ENCODE results near the gene FAM131A.

The FAM131A gene

DNA sequence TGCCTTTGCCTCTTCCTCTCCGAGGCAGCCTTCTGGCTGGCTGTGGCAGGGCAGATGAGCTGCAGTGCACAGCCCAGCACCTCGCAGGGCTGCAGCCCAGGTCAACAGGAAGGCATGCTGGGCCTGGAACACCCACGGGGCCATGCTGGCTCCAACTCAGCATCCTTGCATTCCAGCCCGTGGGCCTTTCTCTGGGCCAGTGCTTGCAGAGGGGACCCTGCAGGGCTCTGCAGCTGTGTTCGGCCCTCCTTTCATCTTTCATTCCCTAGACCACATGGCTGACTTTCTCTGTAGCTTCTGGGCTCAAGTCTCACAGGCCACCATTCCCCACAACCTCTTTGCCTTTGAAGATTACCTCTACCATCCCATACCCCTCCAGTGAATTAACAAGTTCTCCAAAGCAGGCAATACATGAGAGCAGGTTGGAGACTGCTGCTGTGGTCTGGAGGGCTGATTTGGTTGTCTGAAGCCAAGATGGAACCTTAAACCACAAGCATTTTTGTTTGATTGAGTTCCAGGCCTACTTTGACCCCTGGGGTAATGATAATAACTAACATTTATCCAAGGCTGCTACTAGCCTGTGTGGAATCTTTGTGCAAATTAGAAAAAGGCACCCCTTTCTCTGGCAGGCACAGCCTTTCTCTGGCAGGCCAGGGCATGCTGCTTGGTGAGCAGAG, 5.9 kb downstream of the FAM131A start:
- DNase-seq, result no peak

DNA sequence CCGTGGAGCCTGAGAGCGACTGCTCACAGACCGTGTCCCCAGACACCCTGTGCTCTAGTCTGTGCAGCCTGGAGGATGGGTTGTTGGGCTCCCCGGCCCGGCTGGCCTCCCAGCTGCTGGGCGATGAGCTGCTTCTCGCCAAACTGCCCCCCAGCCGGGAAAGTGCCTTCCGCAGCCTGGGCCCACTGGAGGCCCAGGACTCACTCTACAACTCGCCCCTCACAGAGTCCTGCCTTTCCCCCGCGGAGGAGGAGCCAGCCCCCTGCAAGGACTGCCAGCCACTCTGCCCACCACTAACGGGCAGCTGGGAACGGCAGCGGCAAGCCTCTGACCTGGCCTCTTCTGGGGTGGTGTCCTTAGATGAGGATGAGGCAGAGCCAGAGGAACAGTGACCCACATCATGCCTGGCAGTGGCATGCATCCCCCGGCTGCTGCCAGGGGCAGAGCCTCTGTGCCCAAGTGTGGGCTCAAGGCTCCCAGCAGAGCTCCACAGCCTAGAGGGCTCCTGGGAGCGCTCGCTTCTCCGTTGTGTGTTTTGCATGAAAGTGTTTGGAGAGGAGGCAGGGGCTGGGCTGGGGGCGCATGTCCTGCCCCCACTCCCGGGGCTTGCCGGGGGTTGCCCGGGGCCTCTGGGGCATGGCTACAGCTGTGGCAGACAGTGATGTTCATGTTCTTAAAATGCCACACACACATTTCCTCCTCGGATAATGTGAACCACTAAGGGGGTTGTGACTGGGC, 7.3 kb downstream of the FAM131A start:
- DNase-seq, result no peak

DNA sequence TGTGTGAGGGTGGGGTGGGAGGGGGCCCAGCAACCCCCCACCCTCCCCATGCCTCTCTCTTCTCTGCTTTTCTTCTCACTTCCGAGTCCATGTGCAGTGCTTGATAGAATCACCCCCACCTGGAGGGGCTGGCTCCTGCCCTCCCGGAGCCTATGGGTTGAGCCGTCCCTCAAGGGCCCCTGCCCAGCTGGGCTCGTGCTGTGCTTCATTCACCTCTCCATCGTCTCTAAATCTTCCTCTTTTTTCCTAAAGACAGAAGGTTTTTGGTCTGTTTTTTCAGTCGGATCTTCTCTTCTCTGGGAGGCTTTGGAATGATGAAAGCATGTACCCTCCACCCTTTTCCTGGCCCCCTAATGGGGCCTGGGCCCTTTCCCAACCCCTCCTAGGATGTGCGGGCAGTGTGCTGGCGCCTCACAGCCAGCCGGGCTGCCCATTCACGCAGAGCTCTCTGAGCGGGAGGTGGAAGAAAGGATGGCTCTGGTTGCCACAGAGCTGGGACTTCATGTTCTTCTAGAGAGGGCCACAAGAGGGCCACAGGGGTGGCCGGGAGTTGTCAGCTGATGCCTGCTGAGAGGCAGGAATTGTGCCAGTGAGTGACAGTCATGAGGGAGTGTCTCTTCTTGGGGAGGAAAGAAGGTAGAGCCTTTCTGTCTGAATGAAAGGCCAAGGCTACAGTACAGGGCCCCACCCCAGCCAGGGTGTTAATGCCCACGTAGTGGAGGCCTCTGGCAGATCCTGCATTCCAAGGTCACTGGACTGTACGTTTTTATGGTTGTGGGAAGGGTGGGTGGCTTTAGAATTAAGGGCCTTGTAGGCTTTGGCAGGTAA, 8.1 kb downstream of the FAM131A start:
- no peak for DNase-seq

DNA sequence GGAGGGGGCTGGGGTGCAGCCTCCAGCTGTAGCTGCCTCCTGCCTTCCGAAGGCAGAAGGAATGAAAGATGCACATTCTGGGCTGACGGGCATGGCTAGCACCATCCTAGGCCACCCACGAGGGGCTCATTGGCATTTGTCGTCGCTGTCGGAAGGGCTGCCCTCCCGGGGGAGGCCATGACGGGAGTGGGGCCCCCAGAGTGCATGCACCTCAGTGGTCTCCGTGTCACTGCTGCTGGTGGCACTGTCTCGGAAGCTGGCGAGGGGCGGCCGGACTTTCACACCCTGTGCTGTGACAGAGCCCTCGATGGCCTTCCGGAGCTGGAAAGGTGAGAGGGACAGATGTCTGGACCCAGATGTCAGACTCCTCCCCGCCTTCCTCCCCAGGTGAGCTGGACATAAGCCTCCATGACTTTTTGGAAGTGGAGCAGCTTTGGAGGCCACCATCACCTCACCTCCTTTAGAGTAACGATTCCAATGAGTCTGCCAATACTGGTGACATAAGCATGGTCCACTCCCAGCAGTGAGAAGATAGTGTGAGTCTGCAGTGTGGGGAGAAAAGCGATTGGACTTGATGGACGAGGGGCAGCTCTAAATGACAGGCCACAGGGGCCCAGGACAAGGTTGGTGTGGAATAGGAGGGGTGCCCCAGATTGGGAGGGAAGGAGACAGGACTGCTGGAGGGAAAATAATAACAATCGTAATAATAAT, 9.2 kb downstream of the FAM131A start:
- no peak for DNase-seq

DNA sequence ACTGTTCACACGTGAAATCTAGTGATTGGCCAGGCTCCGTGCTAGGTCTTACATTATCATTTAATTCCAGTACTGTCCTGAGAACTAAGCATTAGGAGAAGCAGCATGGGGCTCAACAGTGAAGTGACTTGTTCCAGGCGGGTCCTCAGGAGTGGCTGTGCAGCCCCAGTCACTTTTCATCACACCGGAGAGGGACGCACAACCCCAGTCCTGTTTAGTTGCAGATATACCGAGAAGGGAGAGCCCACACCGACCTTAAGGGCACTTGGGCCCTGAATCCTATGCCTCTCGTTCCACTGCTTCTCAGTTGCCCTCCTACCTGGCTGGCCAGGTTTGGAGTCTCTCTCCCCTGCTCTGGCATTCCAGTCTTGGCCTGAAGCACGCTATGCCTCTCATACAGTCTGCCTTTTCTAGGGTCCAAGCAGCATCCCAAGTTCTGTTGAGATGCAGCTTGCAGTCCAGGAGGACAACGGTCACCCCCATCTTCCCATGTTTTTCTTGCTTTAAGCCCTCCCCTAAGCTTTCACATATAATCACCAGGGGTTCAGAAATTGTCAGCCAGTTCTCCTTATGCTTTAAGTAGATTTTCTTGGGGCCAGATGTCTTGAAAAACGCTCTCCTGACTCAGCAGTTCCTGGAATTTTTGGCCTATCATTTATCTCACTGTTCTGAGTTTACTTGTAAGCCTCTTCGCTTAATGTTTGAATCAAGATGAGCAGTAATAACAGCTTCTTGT, 10.1 kb downstream of the FAM131A start:
- DNase-seq, result no peak

DNA sequence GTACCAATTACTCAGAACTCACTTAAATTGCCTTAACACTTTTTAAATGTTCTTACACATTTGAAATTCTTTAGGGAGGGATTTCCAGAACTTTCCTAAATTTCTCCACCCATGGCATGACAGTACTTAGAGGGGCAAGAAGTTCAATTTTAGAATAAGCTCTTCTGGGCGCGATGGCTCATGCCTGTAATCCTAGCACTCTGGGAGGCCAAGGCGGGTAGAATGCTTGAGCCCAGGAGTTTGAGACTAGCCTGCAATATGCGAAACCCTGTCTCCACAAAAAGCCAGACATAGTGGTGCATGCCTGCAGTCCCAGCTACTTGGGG, 10.6 kb downstream of the FAM131A start:
- DNase-seq, result no peak

DNA sequence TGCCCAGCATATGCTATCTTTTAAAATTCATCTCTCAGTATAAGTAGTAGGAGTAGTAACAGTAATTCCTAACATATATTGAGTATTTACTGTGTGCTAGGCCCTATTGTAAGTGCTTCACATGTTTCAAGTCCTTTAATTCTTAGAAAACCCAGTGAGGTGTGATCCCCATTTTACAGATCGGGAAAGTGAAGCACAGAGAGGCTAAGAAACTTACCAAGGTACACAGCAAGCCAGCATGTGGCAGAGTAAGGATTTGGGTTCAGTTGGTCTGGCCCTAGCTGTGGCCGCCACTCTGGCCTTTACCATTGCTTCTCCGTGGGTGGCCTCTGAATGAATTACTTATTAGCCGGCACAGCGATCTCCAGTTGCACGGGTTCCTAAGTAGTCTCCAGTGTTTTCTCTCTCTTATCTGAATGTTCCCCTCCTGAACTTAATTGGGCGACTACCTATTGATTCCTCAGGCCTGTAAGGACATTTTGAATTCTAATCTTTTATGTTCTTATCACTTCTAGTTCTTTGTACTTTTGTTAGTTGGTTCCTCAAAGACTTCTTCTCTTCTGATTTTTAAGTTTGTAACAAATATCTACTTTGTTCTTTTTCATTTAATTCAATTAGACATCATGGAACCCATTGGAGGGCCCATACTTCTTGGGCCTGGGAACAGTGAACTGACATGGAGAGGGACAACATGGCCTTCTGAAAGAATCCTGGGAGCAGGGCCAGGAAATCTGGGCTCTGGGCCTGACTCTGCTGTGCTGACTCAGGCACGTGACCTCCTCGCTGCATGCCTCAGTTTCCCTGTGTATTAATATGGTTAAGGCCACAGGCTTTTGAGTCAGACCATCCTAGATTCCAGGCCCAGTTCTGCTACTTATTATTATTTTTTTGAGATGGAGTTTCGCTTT, 12.4 kb downstream of the FAM131A start:
- DNase-seq, result no peak

DNA sequence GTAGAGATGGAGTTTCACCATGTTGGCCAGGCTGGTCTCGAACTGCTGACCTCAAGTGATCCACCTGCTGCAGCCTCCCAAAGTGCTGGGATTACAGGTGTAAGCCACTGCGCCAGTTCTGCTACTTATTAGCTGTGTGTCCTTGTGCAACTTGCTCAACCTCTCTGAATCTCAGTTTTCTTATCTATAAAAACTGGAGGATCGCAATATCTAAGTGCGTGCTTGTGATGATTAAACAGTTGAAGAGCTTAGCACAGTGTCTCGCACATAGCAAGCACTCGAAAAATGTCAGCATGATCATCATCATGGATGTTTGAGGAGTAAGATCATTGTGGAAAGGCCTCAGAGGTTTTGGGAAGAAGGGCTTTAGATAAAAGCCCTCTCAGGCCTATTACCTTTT, 13.2 kb downstream of the FAM131A start:
- no peak for DNase-seq

DNA sequence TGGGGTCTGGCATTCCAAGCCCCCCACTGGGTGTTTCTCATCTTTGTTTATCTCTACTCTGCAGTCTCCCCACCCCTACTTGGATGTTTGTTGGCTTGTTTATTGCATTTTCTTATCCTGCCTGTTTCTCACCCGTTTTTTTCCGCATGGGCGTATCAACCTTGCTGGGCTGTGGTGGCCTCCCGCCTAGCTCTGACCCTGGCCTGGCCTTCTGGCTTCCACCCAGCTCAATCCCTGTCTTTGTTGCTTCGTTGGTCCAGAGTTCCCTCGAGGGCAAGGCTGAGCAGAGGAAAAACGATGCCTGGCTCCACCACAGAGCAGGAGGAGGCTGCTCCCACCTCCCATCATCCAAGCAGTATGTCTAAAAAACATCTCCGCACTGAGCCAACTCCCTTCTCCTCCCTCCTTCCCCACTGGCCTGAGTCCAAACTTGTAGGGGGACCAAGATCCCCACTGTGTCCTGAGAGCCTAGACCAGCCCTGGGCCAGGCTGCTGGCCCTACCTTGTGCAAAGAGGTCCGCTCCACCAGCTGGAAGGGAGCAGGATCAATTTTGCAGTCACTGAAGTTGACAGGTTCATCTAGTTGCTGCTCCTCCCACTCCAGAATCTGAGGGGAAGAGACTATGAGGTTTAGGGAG, 14.2 kb downstream of the FAM131A start:
- no peak for DNase-seq

DNA sequence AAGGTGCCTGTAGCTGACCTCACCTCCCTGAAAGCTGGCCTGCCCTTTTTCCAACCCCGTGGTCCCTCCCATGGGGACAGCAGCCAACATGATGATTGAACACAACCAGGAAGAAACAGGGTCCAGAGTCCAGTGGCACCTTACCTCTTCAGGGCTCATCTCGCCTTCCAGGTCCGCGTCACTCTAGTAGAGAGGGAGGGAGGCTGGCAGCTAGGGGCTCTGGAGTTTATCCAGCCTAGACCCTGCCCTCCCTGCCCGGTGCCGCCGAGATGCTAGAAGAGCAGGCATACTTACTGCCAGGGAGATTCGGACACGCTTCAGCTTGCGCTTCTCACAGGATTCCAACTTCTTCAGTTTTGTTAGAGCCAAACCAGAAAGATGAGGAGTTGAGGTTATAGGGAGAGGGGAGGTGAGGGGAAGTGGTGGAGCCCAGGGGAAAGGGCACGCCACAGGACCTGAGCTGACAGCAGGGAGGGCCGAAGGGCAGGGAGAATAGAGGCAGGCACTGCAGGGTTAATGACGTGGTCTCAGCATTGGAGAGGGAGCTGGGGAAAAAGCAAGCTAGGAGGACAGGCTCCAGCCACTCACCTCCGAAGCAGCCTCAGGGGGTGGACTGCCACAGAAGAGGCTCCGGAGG, 14.9 kb downstream of the FAM131A start:
- no peak for DNase-seq

DNA sequence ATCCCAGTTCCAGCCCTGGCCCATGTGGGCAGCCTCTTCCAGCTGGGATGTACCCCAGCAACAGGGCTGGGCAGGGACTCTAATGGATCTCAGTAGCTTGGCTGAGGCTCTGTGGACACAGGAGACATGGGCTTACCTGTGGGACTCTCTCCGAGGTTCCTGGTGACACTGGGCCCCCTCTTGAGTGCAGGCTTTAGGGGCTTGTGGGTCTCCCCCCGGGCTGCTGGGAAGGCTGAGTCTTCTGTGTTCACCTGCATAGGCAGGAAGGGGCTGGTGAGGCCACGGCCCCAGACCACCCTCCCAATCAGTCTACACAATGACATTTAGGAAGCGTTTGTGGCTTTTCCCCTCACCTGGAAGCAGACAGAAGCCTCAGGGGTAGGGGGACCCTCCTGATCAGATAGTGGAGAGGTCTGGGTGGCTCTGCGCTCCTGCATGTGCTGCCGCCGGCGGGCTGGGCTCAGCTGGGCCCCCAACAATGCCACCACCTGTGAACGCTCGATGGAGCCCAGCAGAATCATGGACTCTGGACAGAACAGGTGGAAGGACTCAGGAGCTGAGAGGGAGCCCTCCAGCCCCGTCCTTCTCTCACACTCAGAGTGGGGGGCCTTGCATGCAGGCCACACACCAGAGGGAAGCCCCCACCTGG, 15.6 kb downstream of the FAM131A start:
- no peak for DNase-seq

DNA sequence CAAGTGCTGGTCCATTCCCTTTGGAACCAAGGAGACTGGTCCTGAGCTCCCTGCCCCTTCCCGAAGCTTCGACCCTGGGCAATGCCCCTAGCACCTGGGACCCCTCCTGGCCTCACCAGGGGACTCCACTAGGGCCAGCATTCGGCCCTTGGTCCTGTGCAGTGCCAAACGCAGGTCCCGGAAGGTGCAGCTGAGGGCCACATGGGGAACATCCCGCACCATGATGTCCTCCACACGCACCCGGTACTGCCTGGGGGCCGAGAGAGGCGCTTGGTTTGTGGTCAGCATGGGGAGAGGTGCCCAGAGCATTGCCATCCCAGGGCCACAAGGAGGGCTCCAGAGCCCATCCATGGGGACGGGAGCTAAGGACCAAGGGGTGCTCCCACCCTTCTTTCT, 16.1 kb downstream of the FAM131A start:
- DNase-seq, result no peak

DNA sequence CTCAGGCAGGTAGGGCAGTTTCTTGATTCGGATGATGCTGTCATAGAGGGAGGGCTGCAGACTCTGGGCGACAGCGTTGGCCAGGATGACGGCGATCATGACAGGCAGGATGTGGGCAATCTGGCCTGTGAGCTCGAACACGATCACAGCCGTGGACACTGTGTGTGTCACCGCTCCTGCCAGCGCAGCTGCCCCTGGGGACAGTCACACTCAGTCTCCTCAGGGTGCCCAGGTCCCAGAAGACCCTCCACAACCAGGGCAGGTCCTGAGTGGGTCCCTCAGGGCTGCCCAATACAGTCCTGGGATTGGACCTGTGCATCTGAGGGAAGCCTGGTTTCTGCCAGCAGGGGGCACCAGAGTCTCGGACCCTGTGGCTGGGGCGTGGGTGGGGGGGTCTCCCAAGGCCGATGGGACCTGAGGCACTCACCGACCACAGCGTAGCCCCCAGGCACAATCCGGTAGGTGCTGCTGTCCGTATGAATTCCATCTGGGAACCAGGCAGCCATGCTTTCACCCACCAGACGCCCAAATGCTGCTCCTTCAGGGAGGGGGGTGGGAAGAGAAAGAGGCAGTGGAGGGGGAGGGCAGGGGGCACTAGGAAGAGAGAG, 16.8 kb downstream of the FAM131A start:
- peak; percentile 79 to 81 for DNase-seq

DNA sequence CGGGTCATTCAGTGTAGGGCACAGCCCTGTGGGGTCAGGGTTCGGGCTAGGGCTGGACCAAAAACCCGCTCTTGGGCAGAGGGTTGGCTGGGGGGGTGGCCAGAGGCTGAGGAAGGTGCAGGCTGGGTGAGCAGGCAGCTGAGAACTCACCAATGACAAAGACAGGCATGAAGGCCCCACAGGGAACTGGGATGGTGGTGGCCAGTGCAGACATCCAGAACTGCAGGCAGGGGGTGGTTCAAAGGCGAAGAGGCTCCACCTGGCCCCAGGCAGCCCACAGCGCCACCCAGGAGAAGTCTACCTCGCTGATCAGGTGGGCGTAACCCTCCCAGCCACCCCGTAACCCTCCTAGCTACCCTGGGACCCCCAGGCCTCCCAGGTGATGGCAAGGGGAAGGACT, 17.4 kb downstream of the FAM131A start:
- DNase-seq, result no peak

DNA sequence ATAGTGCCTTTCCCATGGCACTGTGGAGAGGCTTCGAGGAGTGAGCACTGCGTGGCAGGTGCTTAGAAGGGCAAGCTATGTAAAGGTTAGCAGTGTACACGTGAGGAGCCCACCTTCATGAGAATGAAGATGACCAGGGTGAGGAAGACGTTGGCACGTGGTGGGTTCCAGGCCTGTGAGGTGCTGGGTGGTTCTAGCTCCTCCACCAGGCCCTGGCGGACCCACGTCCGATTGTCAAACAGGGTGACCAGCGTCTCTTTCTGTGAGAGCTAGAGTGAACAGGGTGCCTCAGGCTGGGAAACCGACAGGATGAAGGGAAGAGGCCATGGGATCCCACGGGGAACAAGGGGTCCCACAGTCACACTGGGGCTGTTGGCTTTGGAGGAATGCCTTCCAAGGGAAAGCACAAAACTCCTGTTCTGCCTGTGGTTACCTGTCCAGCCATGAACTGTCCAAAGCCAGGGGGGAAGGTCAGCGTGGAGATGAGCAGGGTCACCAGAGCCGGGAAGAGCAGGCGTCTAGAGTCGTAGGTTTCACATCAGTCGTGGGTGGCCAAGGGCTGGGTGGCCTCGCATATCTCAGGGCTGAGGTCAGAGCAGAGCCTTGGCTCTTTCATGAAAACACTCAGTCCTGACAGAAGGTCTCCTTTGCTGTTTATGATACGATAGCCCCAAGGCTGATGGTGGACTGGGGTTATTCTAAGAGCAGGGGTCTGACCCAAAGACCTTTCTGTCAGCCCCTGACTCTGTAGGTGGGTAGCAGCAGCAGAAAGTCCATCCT, 18.1 kb downstream of the FAM131A start:
- DNase-seq, result no peak

DNA sequence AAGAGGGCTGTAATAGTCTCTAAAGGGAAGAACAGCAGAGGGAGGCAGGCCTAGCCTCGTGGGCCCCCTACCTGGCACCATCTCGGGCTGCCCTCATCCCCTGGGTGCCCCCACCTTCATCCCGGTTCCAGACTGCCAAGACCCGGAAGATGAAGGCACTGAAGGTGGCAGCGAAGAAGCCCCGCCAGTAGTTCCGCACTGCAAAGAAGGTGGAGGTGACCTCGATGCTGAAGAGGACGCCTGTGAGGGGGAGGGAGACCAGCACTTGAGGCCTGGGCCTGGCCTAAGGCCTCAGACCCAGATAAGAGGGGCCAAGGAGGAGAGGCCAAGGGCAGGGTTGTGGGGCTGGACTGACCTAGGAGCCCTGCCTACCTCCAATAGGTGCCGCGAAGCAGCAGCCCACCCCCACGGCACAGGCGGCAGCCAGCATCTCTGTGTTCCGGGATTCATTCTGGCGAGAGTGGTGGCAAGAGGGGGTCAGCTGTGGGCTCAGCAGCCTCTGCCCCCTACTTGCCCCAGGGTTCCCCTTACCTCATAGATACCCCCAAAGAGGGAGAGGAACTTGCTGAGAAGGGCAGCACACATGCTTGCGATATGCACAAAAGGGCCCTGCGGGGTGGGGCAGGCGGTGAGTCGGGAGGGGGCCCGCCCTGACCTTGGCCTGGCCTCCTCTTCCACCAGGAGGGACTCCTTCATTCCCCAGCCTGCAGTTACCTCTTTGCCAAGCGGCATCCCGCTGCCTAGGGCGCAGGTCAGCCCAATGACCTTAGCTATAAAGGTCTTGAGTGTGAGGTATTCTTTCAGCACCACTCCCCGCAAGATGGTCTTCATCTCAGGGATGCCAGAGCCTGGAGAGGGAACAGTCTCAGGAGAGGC, 20.1 kb downstream of the FAM131A start:
- no peak for DNase-seq

DNA sequence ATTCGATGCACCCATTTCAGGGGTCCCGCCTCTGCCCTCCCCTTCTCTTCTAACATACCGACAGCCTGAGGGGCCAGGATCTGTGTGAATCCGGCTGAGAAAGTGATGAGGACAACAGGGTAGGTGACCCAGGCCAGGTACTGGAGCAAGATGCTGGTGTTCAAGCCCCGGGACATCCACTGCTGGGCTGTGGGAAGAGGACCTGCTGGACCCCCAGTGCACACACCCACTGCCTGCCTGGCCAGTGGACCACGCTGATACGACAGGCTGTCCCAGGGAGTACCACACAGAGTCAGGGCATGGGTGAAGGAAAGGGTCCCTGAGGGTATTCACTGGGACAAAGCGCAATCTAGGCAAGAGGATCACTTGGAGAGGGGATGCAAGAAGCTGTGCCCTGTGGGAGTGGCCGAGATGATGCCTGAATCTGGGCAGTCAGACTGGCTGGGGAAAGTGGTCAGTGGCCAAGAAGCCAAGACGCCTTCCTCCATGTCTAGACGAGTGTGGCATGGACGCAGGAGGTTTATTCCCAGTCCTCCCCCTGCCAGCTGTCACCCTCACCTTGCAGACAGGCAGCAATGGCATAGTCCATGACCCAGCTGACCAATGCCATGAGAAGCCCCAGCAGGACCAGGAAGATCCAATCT, 20.8 kb downstream of the FAM131A start:
- no peak for DNase-seq
